WI38 (cell line): ENCODE data around the gene C1QTNF8.

Experiments
- H3K4me3 ChIP-seq: 2 replicates; pipeline ENCODE4 v1.5.1; 2011; ENCODE audit warnings: low read depth, mild to moderate bottlenecking, control low read depth, low read length
- TF ChIP-seq, protein P1 (sequence below): IDR thresholded peaks from 2 replicates; pipeline ENCODE4 v1.5.1; 2012; ENCODE audit warnings: low read depth, mild to moderate bottlenecking, control low read depth, low read length

The C1QTNF8 gene

DNA sequence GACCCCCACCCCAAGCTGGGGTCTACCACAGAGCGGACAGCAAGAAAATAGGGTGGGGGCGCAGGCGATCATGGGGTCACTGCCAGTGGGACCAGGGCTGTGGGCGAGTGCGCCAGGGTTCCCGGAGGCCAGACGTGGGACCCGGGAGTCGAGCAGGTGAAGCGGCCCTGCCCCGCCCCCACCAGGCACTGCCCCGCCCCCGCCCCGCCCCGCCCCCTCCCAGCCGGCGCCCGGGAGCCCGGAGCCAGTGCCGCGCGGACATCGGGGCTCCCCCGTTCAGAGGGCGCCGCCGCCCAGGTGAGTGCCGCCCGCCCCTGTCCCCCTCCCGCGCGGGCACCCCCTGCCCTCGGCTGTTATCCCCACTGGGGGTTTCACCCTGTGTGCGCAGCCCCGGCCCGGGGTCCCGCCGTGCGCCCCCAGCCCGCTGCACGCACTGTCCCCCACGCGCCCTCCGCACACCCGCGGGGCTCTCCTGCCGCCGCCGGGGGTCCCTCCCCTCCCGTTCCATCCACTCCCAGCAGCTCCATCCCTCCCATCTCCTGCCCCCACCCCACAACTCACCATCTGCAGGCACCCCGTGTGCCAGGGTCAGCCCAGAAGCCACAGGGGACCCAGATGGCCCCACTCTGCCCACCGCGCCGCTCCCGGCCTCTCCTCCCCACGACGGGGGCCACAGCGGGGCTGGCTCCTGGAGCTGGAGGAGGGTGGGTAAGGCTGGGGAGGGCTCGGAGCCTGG, 23.4 kb downstream of the C1QTNF8 start, which contains the start of gene SSTR5:
Gene SSTR5, plus strand, starts transcription at position 222 of the 736 bp plus-strand sequence. CDS start 6,122 bp downstream, outside the sequence.
- no peak within 1 kb of the TSS for H3K4me3 ChIP-seq
- TF ChIP-seq, protein P1, sequence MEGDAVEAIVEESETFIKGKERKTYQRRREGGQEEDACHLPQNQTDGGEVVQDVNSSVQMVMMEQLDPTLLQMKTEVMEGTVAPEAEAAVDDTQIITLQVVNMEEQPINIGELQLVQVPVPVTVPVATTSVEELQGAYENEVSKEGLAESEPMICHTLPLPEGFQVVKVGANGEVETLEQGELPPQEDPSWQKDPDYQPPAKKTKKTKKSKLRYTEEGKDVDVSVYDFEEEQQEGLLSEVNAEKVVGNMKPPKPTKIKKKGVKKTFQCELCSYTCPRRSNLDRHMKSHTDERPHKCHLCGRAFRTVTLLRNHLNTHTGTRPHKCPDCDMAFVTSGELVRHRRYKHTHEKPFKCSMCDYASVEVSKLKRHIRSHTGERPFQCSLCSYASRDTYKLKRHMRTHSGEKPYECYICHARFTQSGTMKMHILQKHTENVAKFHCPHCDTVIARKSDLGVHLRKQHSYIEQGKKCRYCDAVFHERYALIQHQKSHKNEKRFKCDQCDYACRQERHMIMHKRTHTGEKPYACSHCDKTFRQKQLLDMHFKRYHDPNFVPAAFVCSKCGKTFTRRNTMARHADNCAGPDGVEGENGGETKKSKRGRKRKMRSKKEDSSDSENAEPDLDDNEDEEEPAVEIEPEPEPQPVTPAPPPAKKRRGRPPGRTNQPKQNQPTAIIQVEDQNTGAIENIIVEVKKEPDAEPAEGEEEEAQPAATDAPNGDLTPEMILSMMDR: no peak

DNA sequence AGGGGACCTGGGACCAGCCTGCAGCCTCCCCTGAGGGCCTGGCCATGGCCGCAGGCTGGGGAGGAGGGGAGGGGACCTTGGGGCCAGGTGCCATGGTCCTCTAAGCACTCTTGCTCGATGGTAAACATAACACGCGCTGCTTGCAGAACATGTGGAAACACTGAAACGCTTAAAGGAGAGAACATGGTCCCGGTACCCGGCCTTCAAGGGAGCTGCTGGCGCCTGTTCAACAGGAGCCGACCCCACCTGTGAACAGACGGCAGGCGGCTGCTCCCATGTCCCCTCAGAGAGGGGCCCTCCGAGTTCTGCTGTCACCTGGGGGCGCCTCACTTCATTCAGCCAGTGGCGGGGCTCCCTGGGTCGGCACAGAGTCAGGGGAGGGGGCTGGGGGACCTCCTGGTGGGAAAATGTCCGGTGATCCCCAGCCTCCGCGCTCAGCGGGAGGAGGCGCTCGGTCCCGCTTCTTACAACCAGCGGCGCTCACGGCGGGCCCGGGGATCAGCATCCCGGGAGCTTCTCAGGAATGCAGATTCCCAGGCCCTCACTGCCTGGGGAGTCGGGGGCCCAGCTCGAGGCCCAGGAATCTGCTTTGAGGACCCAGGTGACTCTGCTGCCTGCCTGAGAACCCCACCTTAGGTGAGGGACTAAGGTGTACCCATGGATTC, 24.4 kb downstream of the C1QTNF8 start:
- no peak overlapping the region for H3K4me3 ChIP-seq
- TF ChIP-seq, protein P1: no peak

DNA sequence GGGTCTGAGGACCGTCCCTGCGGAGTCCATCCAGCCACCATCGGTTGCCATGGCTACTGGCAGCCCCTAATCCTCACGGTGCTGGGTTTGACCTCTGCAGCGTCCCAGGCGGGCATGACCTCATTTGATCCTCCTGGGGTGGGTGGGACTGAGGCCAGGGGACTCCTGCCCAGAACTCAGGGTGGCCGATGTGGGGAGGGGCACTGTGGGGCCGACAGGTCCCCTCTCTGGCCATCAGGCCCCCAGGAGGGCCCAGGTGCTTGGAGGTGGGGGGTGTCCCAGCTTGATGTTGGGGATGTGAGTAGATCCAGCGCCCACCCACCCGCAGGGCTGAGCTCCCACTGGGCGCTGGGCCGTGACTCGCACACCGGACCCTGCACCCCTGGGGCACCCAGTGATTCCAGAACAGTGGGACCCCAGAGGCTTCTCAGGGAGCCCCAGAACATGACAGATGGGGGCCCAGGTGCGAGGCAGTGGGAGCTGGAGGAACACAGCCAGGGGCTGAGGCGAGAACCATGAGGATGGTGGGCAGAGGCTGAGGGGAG, 25.1 kb downstream of the C1QTNF8 start:
- no peak overlapping the region for H3K4me3 ChIP-seq
- TF ChIP-seq, protein P1: no peak

DNA sequence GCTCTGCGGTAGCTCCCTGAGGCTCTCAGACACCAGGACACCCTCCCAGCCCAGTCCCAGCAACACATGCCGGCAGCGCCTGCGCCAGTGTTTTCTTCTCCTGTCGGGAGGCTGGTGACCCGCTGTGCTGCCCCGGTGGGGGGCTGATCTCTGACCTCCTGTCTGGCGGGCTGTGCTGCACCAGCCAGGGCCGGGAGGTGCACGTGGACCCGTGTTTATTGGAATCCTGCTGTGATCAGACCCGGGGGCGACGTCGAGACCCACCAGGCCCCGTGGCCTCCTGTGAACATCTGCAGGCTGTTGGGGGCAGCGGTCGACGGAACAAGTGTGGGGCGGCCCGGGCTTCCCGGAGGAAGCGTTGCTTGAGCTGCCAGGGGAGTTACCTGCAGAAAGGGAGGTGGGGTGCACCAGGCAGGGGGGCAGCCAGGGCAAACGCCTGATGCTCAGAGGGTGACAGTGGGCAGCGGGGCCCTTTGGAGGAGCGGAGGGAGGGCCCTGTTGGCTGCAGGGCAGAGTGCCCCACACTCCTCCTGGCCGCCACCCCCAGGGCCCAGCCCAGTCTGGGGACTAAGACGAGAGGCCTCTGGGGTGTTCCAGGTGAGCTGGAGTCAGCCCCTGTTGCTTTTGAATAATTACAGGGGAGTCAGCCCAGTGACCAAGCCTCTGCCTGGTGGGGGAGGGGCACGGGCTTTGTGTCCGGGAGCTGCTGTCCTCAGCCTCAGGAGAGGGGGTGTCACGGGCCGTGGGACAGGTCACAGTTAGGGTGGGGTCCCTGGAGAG, 25.8 kb downstream of the C1QTNF8 start:
- no peak overlapping the region for H3K4me3 ChIP-seq
- TF ChIP-seq, protein P1: no peak

DNA sequence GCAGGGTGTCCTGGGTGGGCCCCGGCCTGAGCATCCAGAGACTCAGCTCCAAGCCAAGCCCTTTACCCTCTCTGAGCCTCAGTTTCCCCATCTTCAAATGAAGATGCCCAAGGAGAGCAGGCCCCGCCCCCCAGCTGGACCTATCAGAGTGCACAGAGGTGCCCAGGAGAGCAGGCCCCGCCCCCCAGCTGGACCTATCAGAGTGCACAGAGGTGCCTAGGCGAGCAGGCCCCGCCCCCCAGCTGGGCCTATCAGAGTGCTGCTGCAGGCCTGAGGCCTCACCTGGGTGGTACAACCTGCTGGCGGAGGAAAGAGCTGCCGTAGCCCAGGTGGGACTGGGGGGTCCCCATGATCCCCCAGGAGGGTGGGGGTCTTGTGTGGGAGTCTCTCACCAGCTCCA, 26.9 kb downstream of the C1QTNF8 start:
- TF ChIP-seq, protein P1: no peak

DNA sequence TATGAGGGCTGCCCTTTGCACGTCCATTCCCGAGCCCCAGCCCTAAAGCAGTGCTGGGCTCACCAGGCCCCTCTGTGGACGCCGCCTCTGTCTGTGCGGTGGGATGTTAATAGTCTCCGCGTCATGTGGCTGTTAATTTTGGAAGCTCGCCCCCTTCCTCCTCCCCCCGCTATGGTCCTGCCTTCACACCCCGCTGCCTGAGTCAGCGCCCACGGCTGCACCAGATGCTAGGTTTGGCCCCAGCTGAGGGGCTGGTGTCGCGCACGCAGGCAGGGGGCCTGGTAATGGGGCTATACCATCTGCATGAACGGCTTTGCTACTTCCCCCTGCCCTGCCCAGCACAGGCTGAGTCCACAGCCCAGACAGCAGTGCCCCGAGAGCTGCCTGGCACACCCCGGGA, 27.6 kb downstream of the C1QTNF8 start:
- TF ChIP-seq, protein P1: no peak
- H3K4me3 ChIP-seq: no peak overlapping the region

More for the DNA sequence above, 26.9 kb downstream of the C1QTNF8 start:
- no peak overlapping the region for H3K4me3 ChIP-seq
